ENCODE measurements around the gene EDIL3.
A peak's percentile ranks its signal among the peaks of the same experiment; 100 is the strongest.

EDIL3 gene

GRCh38 chr5:84113246-84114105, 271.2 kb downstream of the EDIL3 start:
- DNase-seq (ENCODE audit: low read depth) = no peak
- no peak for TF ChIP-seq CTCF (conservative IDR thresholded peaks at IDR 0.05; ENCODE audit: control insufficient read depth, insufficient read depth, low read depth, low read length)
- H3K4me3 ChIP-seq (ENCODE audit: control insufficient read depth, low read depth, low read length) = no peak overlapping the region

- no peak for TF ChIP-seq CTCF (conservative IDR thresholded peaks at IDR 0.05; ENCODE audit: control insufficient read depth, insufficient read depth, low read depth, low read length)
Measured at GRCh38 chr5:84092738-84093137, 291.9 kb downstream of the EDIL3 start.

DNA sequence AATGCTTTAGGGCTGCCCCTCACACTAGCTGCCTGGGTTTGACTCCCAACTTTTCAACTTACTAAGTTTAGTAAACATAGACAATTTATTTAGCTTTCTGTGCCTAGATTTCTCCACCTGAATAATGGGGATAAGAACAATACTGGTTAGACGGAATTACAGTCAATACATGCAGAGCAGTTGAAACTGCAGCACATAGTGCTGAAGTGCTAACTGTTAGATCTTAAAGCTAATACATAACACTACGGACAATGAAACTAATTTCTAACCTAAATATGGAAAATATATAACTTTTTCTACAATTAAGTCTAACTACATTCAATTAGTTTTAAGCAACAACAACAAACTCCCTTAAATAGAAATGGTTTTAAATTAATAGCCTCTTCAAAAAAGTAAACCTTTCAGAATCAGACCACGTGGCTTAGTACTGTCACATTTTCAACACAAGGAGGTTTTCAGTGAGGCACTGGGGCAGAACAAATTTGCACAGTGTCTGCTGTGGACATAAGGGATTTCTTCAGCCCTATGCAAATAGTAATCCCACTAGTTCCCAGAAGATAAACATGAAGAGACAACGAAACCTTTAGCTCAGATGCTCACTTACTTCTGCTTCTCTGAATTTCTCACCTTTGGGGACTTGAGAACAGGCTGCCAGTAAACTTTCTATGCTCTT, 293.4 kb downstream of the EDIL3 start:
- no peak for TF ChIP-seq CTCF (conservative IDR thresholded peaks at IDR 0.05; ENCODE audit: control insufficient read depth, insufficient read depth, low read depth, low read length)
- no peak overlapping the region for H3K4me3 ChIP-seq (ENCODE audit: control insufficient read depth, low read depth, low read length)
- no peak for DNase-seq (ENCODE audit: low read depth)

More at GRCh38 chr5:84092738-84093137, 291.9 kb downstream of the EDIL3 start:
- no peak overlapping the region for H3K4me3 ChIP-seq (ENCODE audit: control insufficient read depth, low read depth, low read length)
- no peak for DNase-seq (ENCODE audit: low read depth)

GRCh38 chr5:84088996-84089395, 295.7 kb downstream of the EDIL3 start:
- peak; percentile 42 for DNase-seq (ENCODE audit: low read depth)
- H3K4me3 ChIP-seq (ENCODE audit: control insufficient read depth, low read depth, low read length) = no peak overlapping the region
- peak; percentile 38 for TF ChIP-seq CTCF (conservative IDR thresholded peaks at IDR 0.05; ENCODE audit: control insufficient read depth, insufficient read depth, low read depth, low read length)

DNA sequence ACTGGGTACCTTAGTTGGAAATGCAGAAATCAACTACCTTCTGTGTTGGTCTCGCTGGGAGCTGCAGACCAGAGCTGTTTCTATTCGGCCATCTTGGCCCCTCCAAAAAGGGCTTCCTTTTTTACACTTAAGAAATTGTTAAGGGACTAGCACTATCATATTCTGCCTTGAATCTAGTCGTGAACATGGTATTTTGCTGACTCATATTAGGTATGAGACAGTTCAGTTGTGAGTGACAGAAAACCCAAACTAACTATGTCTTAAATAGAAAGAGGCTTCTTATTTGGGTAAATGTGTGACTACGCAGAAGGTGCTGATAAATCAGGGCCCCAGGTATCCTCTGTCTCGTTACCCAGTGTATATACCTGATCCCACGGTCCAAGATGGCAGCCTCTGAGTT, 298.2 kb downstream of the EDIL3 start:
- no peak for TF ChIP-seq CTCF (conservative IDR thresholded peaks at IDR 0.05; ENCODE audit: control insufficient read depth, insufficient read depth, low read depth, low read length)

GRCh38 chr5:84085387-84086041, 299.2 kb downstream of the EDIL3 start:
- H3K4me3 ChIP-seq (ENCODE audit: control insufficient read depth, low read depth, low read length) = no peak overlapping the region
- TF ChIP-seq CTCF (conservative IDR thresholded peaks at IDR 0.05; ENCODE audit: control insufficient read depth, insufficient read depth, low read depth, low read length) = no peak
- DNase-seq (ENCODE audit: low read depth) = no peak

More for the DNA sequence above, 298.2 kb downstream of the EDIL3 start:
- DNase-seq (ENCODE audit: low read depth) = no peak
- H3K4me3 ChIP-seq (ENCODE audit: control insufficient read depth, low read depth, low read length) = no peak overlapping the region
